GM21390 (cell line): ENCODE data around the gene GSTK1.
"Not testable (repeated sequence)": the region's sequence is repeated elsewhere in the genome, so short reads cannot be mapped to it uniquely, and the experiment has no call there.

Source experiments
- ATAC-seq: cut with Tn5 transposase; IDR thresholded peaks from one replicate; pipeline ENCODE4 v1.9.1; 2021; ENCODE audit not compliant: unreplicated experiment

GSTK1 gene

GRCh38 chr7:143265017-143265693 is 1.9 kb downstream of the GSTK1 start:
- ATAC-seq: no peak

- ATAC-seq: no peak
These were observed 6.0 kb downstream of the GSTK1 start for GRCh38 chr7:143269251-143269650.

GRCh38 chr7:143271240-143271639 is 8.0 kb downstream of the GSTK1 start:
- ATAC-seq: no peak

DNA sequence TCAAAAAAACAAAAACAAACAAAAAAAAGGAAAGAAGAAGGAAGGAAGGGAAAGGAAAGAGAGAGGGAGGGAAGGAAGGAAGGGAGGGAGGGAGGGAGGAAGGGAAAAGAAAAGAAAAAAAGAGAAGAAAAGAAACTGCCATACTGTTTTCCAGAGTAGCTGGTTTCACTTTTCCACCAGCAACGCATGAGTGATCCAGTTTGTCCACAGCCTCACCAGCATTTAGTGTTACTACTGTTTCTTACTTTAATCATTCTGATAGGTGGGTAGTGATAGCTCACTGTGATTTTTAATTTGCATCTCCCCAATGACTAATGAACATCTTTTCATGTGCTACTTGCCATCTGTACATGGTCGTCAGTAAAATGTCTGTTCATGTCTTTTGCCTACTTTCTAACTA is 9.6 kb downstream of the GSTK1 start:
- ATAC-seq: no peak

DNA sequence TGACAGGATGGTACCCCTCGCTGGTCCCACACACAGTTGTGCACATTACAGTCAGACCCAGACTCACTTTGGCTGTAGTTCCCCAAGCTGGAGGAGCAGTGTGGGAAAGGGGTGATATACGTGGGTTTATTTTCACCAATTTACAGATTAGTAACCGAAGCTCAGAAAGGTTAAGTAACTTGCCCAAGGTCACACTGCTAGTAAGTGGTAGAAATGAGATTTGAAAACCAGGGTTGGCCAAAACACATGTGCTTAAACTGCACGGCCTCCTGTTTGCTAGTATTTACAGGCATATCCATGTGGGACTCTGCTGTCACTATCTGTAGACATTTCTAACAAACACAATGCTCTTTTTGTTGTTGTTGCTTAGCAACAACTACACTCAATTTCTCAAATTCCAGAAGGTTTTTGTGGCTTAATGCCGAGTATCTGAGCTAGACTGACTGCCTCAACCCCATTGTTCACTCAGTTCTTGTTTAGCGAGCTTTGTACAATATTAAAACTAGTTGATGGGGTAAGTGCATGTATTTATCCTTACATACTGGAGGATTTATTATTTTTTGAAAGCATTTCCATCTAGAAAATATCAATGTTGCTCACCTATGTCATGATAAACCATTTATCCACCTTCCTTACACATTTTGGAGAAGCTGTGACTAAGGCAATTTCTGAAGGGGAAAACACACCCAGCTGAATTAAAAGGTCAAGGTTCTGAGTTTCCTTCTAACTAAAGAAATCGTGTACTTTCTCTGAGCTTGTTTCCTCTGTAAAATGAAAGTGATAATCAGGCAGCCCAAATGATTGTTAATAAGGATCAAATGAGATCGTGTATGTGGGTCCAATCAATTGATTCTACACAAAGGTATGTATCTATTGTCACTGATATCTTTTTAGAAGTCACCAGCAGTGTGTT is 16.2 kb downstream of the GSTK1 start:
- no peak for ATAC-seq

DNA sequence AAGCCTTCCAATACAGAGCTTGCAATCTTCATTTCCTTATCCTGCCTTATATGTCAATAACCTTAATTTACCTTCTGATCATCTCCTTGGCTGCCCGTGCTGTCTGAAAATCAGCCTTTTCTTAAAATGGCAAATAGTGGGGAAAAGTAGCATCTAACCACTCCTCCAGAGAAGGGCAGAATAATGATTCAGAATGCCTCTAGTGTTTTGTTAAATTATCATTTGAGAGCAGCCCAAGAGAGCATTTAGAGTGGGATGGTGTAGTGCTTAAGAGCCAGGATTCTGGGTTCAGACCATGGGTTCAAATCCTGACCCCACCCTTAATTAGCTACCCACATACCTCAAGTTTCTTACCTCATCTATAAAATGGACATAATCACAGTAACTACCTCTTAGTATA is 16.9 kb downstream of the GSTK1 start:
- no peak for ATAC-seq

DNA sequence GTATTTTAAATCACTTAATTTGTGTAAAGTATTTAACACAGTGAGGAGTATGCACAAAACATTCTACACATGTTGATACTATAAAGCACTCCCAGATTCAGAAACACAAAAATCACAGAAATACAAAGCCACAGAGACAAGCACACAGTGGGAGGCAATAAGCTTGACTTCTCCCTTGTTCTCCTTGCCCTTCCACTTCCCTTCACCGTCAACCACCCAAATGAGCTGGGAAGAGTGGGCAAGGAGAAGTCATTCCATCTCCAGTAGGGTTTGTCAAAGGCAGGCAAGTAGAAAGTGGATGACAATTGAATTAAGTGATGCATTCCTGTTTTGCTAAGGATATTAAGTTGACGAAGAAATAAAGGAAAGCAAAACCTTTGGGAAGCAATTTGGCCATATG is 17.3 kb downstream of the GSTK1 start:
- ATAC-seq: no peak

- ATAC-seq: no peak
These were observed 18.3 kb downstream of the GSTK1 start for GRCh38 chr7:143281529-143281928.

DNA sequence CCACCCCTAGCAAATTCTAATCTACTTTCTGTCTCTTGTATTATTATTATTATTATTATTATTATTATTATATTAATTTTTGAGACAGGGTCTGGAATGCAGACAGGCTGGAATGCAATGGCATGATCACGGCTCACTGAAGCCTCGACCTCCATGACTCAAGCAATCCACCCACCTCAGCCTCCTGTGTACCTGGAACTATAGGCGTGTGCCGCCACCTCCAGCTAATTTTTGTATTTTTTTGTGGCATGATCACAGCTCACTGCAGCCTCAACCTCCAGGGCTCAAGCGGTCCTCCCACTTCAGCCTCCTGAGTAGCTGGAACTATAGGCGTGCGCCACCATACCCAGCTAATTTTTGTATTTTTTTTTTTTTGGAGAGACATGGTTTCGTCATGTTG is 18.9 kb downstream of the GSTK1 start:
- no peak for ATAC-seq

DNA sequence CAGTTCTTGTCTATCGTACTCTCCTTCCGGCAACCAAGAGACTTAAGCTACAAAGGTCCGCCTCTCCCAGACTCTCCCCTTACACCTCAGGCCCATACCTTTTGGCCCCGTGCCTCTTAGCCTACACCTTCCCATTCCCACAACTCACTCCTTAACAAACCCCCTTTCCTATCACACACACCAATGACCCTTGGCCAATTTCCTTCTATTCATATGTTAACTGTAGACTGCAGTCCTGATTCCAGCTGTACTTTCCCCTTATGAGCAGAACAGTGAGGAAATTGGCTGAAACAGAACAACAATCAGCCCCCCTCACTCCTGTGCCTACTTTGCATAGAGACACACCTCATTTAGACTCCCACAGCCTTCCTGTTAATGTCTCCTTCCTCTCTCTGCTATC is 20.1 kb downstream of the GSTK1 start:
- no peak for ATAC-seq

GRCh38 chr7:143284591-143285469 is 21.6 kb downstream of the GSTK1 start, which contains the start of gene TMEM139:
Gene TMEM139, plus strand, starts transcription at chr7:143284958. Its CDS starts 1,000 bp downstream, at chr7:143285958.
- no peak for ATAC-seq

- no peak for ATAC-seq
These were observed 22.2 kb downstream of the GSTK1 start for GRCh38 chr7:143285470-143285778.

- no peak for ATAC-seq
These were observed 22.7 kb downstream of the GSTK1 start for GRCh38 chr7:143285806-143286521.

- no peak for ATAC-seq
These were observed 23.3 kb downstream of the GSTK1 start for GRCh38 chr7:143286522-143286890.

DNA sequence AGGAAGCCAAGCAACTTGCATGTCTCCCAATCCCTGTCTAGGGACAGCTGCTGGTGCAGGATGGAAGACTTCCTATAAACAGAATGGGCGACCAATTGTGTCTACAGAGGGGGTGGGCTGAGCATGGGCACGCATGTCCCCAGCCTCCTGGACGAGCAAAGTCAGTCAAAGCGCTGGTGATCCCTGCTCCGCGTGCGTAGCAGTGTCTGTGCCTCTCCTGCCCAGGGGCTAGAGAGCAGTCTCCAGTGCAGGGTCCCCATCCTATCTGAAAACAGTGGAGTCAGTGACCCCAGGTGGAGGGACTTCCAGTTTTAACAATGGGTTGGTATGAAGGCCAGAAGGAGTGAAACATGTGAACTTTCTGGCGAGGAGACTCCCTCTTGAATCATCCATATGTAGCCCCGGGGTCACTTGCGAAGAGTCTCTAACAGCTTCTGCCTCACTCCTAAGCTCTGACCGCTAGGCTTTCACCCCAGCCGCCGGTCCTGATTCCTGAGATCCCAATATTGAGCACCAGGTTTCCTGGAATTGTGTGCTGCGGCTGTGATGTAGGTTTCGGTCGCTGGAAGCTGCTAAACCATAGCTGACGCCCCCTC is 24.2 kb downstream of the GSTK1 start:
- ATAC-seq: no peak

DNA sequence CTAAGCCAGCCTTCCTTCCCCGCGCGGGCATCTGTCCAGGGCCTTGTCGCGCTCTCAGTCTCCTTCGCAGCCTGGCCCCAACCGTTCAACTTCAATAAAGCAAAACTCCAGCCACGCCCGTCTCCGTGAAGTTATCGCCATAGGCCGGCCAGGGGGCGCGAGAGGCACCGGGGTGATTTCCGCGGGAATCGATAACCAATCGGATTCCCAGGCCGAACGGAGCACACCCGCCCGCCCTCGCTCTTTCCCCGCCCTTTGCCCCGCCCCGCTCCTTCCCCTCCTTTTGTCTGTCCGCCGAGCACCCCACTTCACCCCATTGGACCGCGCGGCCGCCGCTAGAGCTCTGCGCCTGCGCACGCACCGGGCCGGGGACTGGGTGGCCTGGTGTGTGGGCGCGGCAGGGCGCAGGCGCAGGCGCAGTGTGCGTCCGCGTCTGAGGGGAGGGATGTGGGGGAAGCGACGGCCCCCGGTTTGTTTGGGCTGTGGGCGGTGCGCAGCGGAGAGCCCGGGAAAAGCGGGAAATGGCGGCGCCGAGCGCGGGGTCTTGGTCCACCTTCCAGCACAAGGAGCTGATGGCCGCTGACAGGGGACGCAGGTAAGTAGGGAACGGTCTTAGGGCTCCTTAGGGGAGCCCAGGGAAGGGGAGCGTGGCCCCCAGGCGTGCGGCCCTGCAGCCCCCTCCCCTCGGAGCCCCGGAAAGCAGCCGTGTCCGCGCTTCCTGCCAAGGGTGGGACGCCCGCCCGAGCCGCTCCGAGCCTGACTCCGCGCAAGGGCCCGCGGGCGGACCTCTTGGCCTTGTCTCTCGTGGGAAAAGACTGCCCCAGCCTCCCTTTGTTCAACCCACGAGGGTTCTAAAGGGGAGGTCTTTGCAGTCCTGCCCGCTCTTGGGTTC is 24.9 kb downstream of the GSTK1 start, which contains the start of gene CASP2:
Gene CASP2 (plus strand): TSS at position 417 of the 892 bp plus-strand sequence. CDS start 105 bp downstream, at position 522.
- ATAC-seq: peak; percentile 88

DNA sequence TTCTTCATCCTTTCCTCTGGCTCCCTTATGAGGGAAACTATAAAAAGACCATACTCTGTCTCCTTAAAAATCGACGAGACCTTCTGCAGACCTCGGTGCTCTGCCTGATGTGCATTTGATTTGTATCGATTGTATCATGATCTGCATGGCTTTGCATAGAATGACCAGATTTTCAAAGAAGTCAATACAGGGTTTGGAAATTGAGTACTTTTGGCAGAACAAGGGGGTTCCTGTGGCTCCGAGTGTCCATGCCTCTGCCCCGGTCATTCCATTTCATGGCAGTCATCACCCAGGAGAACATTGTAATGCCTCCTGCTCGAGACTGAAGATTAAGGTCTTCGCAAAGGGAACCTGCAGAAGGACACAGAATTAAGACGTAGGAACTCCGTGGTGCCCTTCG is 25.6 kb downstream of the GSTK1 start:
- no peak for ATAC-seq

- no peak for ATAC-seq
These were observed 26.2 kb downstream of the GSTK1 start for GRCh38 chr7:143289421-143289820.

GRCh38 chr7:143289888-143290287 is 26.6 kb downstream of the GSTK1 start:
- not testable (repeated sequence) for ATAC-seq
